ENCODE data around the gene PATE3. TPM values are rescaled to one million over a fixed set of nuclear protein-coding genes. Genes with fewer than 3 reads are reported as not detected.

The PATE3 gene
- total RNA-seq, 1 donor from 2014 or later, result not detected

DNA sequence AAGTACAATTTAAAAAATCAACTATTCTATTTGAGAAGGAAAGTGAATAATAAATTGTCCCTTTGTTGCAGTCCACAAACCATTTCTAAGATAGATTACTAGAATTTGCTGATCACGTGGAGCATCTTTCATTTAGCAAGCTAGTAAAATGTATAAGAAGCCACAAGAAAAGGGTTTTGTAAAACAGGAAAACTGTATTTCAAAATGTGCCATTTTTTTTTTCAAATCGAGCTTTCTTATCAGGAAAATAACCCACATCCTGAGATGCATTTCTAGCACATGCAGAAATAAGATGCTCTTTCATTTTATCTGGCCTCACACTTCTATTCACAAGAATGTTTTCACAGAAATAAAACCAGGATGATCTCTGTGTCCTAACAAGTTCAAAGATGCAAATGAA, 3.2 kb upstream of the PATE3 start:
- no peak for DNase-seq (ENCODE audit: low spot score)
- peaks cover 1% of the 10 kb centered on the region for H3K36me3 Mint-ChIP-seq (ENCODE audit: low read depth)
- no peak overlapping the region for H3K27ac Mint-ChIP-seq (ENCODE audit: unreplicated experiment)
- TF ChIP-seq, protein P1, sequence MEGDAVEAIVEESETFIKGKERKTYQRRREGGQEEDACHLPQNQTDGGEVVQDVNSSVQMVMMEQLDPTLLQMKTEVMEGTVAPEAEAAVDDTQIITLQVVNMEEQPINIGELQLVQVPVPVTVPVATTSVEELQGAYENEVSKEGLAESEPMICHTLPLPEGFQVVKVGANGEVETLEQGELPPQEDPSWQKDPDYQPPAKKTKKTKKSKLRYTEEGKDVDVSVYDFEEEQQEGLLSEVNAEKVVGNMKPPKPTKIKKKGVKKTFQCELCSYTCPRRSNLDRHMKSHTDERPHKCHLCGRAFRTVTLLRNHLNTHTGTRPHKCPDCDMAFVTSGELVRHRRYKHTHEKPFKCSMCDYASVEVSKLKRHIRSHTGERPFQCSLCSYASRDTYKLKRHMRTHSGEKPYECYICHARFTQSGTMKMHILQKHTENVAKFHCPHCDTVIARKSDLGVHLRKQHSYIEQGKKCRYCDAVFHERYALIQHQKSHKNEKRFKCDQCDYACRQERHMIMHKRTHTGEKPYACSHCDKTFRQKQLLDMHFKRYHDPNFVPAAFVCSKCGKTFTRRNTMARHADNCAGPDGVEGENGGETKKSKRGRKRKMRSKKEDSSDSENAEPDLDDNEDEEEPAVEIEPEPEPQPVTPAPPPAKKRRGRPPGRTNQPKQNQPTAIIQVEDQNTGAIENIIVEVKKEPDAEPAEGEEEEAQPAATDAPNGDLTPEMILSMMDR (IDR thresholded peaks at IDR 0.05), result no peak
- no peaks in the 10 kb centered on the region for H3K4me1 Mint-ChIP-seq (ENCODE audit: low read depth)
- peaks cover 6% of the 10 kb centered on the region for H3K9me3 Mint-ChIP-seq (ENCODE audit: low read depth)
- H3K27me3 Mint-ChIP-seq (ENCODE audit: low read depth), result peaks cover 22% of the 10 kb centered on the region
- no peak overlapping the region for H3K4me3 Mint-ChIP-seq (ENCODE audit: unreplicated experiment)

DNA sequence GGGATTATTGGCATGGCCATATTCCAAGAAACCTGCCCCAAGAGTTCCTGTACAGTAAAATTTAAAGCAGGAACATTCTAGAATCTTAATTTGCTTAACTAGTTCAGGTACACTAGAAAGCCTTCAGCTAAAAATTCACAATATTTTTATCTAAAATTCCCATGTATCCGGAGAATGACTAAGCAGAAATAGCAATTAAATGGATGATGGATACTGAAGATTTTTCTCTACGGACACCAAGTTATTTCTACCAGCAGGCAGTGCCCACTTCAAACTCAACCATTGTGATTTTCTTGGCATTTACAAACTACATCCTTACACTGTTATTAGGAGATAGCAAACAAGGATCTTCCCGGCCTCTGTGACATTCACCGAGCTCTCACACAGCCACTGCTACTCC, 2.9 kb downstream of the PATE3 start:
- peaks cover 15% of the 10 kb centered on the region for H3K27me3 Mint-ChIP-seq (ENCODE audit: low read depth)
- no peak overlapping the region for H3K27ac Mint-ChIP-seq (ENCODE audit: unreplicated experiment)
- TF ChIP-seq, protein P1 (IDR thresholded peaks at IDR 0.05), result no peak
- no peak overlapping the region for H3K4me3 Mint-ChIP-seq (ENCODE audit: unreplicated experiment)
- H3K4me1 Mint-ChIP-seq (ENCODE audit: low read depth), result no peaks in the 10 kb centered on the region
- DNase-seq (ENCODE audit: low spot score), result no peak
- peaks cover 34% of the 10 kb centered on the region for H3K9me3 Mint-ChIP-seq (ENCODE audit: low read depth)
- H3K36me3 Mint-ChIP-seq (ENCODE audit: low read depth), result peaks cover 2% of the 10 kb centered on the region

DNA sequence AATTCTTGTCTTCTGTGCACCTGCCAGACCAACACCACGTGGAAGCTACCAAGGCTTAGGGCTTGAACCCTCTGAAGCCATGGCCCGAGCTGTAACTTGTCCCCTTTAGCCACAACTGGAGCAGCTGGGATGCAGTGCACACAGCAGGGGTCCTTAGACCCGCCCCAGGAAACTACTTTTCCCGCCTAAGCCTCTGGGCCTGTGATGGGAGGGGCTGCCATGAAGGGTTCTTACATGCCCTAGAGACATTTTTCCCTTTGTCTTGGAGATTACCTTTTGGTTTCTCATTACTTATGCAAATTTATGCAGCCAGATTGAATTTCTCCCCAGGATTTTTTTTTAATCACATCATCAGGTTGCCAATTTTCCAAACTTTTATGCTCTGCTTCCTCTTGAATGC, 9.7 kb downstream of the PATE3 start:
- H3K36me3 Mint-ChIP-seq (ENCODE audit: low read depth), result peaks cover 6% of the 10 kb centered on the region
- DNase-seq (ENCODE audit: low spot score), result no peak
- H3K27ac Mint-ChIP-seq (ENCODE audit: unreplicated experiment), result no peak overlapping the region
- H3K4me1 Mint-ChIP-seq (ENCODE audit: low read depth), result no peaks in the 10 kb centered on the region
- H3K9me3 Mint-ChIP-seq (ENCODE audit: low read depth), result peaks cover 77% of the 10 kb centered on the region
- no peak overlapping the region for H3K4me3 Mint-ChIP-seq (ENCODE audit: unreplicated experiment)
- peaks cover 4% of the 10 kb centered on the region for H3K27me3 Mint-ChIP-seq (ENCODE audit: low read depth)
- TF ChIP-seq, protein P1 (IDR thresholded peaks at IDR 0.05), result no peak

DNA sequence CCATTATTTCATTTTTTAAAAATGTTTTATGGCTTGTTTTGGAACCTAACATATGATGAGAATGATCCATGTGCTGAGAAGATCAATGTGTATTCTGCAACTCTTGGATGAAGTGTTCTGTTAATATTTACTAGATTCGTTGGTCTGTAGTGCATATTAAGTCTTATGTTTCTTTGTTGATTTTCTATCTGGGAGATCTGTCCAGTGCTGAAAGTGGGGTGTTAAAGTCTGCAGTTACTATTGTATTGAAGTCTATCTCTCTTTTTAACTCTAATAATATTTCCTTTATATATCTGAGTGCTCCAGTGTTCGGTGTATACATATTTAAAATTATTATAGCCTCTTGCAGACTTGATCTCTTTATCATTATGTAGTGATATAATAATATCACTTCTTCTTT, 11.9 kb downstream of the PATE3 start:
- no peaks in the 10 kb centered on the region for H3K4me1 Mint-ChIP-seq (ENCODE audit: low read depth)
- no peak overlapping the region for H3K27ac Mint-ChIP-seq (ENCODE audit: unreplicated experiment)
- peaks cover 6% of the 10 kb centered on the region for H3K36me3 Mint-ChIP-seq (ENCODE audit: low read depth)
- DNase-seq (ENCODE audit: low spot score), result no peak
- H3K9me3 Mint-ChIP-seq (ENCODE audit: low read depth), result peaks cover 62% of the 10 kb centered on the region
- TF ChIP-seq, protein P1 (IDR thresholded peaks at IDR 0.05), result no peak
- no peak overlapping the region for H3K4me3 Mint-ChIP-seq (ENCODE audit: unreplicated experiment)
- peaks cover 4% of the 10 kb centered on the region for H3K27me3 Mint-ChIP-seq (ENCODE audit: low read depth)

DNA sequence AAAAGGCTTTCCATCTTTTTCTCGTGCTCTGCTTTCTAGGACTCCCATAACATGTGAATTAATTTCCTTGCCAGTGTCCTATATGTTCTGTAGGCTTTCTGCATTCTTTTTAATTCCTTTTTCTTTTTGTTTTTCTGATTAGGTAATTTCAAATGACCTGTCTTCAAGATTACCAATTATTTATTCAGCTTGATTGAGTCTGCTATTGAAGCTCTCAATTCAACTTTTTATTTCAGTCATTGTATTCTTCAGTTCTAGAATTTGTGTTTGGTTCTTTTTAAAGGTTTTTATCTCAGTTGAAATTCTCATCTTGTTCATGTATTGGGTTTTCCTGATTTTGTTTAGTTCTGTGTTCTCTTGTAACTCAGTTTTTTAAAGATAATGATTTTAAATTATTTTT, 14.5 kb downstream of the PATE3 start:
- TF ChIP-seq, protein P1 (IDR thresholded peaks at IDR 0.05), result no peak
- peaks cover 41% of the 10 kb centered on the region for H3K9me3 Mint-ChIP-seq (ENCODE audit: low read depth)
- no peak overlapping the region for H3K27ac Mint-ChIP-seq (ENCODE audit: unreplicated experiment)
- no peak for DNase-seq (ENCODE audit: low spot score)
- no peak overlapping the region for H3K4me3 Mint-ChIP-seq (ENCODE audit: unreplicated experiment)
- H3K4me1 Mint-ChIP-seq (ENCODE audit: low read depth), result no peaks in the 10 kb centered on the region
- H3K27me3 Mint-ChIP-seq (ENCODE audit: low read depth), result peaks cover 2% of the 10 kb centered on the region
- peaks cover 1% of the 10 kb centered on the region for H3K36me3 Mint-ChIP-seq (ENCODE audit: low read depth)
